Brain pericyte (primary cell): ENCODE results near the gene DACH1.
"Not testable (repeated sequence)": the region's sequence is repeated elsewhere in the genome, so short reads cannot be mapped to it uniquely, and the experiment has no call there.

Experiments
- DNase-seq: peaks from one replicate; pipeline ENCODE4 v3.0.0-alpha.2; 2012; ENCODE audit warnings: low read depth, low spot score

The DACH1 gene

DNA sequence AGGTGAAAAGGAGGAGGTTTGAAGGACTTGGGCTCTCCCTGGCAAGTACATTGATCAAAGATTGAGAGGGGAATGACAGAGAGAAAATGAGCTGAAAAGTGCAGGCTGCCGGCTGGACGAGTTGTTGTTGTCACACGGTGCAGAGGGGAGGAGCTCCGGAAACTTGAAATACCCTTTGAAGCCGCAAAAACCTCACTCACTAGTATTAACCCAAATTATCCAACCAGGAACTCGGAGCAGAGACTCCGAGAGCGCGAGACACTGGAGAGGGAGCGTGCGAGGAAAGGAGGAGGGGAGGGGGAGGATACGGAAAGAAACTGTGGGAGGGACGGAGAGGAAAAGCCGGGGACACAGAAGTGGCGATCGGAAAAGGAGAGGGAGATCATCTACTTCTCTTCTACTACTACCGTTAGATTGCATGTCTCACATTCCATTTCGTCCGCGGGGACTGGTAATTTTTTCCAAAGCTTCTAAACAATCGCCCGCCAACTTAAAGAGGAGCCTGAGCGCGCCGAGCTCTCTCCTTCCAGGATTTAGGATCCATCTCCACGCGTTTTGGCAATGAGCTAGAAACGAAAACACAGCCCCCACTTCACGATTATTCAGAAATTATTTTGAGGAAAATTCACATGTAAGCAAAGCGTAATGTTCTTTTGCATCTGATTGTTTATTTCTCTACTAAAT, at the start of gene DACH1:
TSS of gene DACH1 (minus strand) at position 74 of the 684 bp plus-strand sequence.
- peak; percentile 29 for DNase-seq

DNA sequence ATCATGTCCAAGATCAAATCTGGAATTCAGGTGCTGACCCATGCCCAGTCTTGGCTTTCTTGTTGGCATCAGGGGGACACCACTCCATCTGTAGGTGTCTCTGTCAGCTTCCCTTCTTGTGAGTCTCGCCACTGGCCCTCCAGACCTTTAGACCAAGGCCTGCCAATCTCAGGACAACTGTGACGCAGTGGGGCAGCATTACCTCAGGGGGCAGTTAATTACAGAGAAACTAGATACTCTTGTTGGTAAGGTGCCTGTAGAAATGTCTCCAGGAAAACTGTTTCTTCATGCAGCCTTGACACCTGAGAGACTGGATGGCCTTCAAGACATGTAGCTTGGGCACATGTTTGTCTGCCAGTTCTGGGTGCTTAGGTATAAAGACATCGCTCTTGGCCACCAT, 46.7 kb upstream of the DACH1 start:
- DNase-seq = no peak

DNA sequence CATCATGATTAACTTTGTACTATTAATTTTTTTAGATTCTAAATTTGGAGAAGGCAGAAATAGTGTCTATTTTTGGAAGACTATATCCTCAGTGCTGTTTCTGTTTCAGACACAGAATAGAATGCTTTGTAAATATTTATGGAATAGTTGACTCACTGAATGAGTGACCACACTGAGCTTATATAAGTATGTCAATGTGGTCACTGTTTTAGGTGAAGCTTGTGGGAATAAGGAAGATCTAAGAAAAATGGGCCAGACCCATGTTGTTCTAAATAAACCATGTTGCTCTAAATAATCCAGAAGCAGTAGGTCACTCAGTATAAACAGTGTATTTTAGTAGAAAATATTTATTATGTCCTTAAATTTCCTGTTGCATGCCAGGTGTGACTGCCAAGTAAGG, 45.5 kb upstream of the DACH1 start:
- DNase-seq = no peak

DNA sequence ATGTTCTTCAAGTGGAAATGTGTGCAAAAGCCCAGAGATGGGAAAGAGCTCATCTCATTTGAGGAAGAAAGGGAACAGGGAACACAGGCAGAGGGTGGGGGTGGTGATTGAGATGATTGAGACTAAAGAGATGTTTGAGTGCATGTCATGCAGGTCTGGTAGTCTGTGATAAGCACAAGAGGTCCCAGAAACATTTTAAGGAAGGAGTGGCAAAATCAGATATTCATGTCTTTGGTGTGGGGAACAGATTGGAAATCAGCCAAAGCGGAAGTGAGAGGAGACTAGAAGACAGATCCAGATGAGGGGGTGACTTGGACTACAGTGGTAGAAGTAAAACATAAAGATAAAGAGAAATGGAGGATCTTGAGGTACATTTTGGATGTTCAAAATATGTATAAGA, 39.4 kb upstream of the DACH1 start:
- no peak for DNase-seq

DNA sequence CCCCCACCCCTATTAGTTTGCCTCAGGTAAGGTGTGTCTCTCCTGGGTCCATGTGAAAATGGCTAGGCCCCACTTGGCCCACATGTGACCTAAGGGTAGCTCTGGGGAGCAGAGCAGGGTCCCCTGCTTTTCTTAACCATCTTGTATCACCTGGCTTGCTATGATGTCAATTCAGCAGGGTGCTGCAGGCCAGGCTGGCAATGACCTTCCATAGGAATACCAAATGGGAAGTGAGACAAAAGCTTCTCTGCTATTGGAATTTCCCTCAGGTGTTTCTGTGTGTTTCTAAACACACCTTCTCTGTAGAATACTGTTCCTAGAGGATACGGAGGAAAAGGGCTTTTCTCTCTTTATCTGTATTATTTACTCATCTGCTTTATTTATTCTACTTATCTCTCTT, 35.7 kb upstream of the DACH1 start:
- no peak for DNase-seq

DNA sequence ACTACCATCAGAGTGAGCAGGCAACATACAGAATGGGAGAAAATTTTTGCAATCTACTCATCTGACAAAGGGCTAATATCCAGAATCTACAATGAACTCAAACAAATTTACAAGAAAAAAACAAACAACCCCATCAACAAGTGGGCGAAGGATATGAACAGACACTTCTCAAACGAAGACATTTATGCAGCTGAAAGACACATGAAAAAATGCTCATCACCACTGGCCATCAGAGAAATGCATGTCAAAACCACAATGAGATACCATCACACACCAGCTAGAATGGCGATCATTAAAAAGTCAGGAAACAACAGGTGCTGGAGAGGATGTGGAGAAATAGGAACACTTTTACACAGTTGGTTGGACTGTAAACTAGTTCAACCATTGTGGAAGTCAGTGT, 26.5 kb upstream of the DACH1 start:
- not testable (repeated sequence) for DNase-seq

DNA sequence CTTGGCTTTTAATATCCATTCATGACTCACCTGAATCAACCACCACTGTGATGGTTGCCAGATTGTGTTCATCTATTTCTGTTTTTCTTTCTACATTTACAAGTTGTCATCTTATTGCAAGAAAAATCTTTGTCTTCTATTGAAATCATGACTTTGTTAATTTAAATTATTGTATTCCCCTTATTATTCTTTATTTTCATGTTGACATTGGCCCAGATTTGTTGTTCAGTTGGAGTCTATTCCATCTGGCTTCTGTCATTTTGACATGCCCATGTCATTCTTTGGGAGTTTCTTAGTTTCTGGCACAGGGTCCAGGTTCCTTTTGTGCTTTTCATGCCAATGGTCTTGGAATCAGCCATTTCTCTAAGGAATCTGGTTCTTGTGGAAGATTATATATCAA, 19.9 kb upstream of the DACH1 start:
- DNase-seq = no peak

DNA sequence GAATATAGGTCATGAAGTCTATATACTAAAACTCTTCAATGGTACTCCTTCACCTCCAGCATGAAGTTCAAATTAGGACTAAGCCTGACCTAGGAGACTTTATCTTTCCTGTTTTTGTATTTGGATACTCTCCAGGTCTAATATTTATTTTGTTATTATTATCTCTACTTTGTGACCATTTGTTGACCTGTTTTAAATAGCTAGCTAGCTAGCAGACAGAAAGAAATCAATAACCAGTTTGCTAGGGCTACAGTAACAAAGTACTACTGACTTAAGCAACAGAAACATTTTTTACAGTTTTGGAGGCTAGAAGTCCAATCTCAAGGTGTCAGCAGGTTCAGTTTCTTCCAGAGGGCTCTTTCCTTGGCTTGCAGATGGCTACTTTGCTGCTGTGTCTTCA, 15.1 kb upstream of the DACH1 start:
- DNase-seq = no peak

DNA sequence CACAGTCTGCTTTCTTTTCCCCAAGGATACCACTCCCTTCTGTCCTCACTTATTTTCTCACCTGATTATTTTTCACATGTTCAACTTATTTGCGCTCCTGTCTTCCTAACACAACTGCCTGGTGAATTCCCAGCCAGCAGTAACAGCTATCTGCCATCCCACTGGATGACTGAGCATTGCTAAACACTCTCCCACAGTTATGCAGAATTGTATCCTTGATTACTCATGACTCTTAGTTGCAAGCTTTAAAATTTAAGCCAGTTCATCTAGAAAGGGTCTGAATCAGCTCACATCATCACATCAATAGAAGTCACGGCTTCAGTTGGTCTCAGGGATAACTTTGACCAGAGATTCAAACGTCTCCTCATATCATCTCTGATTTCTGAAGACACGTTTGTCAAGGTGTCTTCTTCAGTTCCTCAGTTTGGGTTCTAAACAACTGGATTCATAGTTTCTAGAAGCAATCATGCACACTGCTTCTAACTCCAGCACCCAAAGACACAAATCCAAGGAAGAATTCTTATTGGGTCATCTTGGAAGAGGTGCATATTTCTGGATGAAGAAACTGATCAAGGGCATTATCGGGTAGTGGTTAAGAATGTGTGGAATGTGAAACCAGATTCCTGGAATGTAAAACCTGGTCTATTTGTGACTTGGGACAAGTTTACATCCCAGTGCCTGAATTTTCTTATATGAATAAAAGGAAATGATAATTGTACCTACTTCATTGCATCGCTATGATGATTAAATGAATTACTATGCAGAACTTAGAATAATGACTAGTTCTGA, 13.9 kb upstream of the DACH1 start:
- DNase-seq = no peak

DNA sequence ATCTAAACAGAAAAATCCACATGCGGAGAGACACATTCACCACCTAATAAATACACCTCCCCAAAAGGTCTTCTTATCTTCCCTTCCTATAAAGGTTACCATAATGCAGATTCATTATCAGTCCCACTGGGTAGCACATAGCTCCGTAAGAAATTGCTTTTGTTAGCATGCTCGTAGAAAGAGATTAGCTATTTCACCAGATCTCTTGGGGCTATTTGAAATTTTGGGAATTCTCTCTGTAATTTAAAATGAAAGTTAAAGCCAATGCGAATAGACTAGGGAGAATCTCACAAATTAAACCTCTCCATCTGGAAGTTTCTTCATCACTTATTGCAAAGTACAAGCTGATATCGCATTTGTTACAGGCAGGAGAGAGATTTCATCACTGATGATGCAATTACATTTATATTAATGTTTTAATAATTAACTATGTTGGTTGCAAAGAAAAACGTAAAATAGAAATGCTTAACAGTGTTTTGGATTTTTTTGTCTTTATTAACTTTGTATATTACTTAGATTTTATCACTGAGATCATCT, 12.9 kb upstream of the DACH1 start:
- no peak for DNase-seq

DNA sequence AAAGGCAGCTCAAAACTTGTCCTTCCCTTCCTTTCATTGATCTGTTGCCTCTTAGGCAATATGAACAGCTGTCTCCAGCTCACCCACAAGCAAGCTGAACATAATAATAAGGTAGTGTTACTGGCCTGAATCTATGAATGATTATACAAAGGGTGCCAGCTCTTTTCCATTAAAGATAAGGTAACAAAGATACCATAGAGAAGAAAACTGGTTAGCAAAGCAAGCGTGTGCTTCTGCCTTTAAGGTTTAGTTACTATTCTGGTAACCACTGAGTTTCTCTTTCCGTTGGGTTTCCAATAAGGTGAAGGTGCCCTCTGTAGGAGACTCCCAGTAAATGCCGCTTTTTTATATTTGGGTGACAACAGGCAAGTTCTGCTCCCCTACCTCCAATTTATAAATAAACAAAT, 12.1 kb upstream of the DACH1 start:
- DNase-seq = no peak

DNA sequence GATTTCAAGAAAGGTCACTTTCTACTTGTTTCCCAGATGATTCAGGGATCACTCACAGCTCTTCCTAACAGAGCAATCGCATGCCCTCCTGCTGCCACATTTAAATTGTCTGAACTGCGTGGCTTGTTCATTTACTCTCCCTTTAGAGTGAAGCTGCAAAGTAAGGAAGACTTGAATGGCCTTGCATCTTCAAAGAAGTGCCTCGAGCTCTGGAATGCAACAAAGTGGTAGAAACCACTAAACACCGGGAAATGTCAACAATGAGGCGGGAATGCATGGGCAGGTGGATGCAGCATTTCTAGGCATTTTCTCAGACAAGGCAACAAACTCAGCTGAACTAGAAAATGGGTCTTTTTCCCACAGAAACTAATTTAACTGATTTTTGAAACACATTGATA, 10.3 kb upstream of the DACH1 start:
- no peak for DNase-seq

DNA sequence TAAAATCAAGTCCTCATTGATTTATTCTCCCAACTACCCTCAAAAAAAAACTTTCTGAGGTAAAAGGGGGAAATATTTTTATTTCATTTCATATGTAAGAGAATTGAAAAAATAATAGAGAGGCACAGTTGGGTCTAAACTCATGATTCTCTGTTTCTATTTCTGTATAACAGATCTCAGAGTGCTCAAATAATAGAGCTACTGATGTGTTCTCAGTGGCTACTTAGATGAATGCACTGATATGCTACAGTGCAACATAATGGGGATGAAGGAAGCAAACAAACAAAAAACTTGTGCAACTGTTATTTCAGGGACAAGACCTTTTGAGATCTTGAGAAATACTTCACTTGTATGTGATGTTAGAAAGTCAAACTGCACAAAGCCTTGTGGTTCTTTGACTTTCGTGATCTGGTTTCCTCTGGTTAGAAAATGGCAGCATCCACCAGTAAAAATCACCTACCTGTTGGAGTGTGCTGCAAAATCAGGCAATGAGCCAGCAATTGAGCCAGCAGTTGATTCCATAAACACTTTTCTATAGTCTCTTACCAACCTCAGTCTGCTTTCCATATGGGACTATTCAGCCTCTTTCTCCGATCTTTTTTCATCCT, 9.7 kb upstream of the DACH1 start:
- DNase-seq = no peak

DNA sequence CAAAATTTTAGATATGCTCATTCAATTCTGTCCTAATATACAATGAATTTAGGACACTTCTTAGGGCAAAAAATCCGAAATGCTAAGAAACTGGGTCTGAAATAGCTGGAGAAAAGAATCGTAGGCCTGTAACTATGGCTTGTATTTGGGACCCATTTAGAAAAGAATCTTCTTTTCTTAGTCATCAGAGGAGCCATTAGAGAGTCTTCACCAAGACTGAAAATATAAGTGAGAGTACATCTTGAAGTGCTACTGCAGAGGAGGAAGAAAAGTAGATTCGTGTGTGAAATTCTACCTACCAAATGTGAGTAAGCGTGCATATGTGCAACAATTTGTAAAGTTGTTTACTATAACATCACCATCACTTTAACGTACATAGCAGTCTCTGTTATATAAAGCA, 8.8 kb upstream of the DACH1 start:
- DNase-seq = no peak

DNA sequence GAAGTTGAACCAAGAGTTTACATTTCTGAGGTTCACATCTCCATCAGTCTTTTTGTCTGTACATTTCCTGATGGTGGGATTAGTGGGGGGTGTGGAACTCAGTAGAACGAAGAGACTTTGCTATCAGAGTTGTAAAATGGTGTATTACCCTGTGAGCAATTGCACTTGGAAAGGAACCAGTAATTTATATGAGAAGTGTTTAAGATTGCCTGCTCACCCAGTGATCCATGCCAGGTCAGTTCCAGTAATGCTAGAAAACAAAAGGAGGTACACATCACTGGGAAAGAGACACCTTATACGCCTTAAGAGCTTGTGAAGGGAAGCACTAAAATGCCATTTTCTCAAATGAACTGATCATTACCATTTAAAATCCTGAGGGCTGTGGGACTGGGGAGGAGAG, 7.5 kb upstream of the DACH1 start:
- no peak for DNase-seq

DNA sequence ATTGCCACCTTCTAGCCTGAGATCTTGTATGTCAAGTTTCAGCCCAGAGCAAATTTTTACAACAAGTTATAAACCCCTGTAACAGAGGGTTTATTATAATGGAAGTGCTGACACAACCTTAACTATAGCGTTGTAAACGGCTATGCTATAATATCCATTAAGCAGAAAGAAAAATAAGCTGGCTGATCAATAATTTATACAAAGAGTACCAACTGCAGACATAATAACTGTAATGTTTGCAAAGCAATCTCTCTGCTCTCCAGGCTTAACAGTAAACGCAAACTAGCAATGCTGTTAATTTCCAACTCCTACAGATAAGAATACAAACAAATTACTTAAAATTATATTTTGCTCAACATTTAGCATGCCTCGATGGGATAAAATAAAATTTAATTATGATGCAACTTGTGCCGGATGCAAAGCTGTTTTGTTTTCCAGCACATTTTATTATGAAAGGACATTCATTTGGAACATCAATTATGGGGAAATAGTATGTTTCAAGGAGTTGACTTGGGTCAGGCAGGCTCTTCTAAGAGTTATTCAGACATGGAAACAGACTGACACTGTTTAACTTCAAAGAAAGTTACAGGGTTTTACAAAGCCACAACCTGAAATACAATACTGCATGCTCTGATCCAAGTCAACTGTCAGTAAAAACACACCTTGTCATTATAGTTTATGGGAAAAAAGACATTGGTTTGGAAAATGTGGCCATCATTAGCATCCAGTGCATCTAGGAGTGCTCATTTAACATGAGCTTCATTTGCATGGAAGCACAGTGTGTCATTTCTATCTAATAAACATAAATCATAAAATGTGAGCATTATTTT, 6.6 kb upstream of the DACH1 start:
- DNase-seq = no peak

DNA sequence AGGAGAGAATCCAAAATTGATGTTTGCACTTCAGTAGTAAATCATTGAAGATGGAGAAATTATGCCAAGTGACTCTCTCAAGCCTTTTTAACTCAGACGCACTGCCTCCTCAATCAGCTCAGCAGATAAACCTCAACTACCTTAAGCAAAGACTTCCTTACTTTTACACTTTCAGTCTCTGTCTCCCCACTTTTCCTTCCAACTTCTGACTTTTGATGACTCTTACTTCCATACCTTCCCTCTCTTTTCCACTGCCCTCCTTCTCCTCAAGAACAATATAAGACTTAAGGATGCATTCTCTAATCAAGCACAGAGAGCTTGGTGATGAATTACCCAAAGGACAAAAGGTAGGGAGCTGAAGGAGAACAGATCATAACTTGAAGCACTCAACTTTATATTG, 4.8 kb upstream of the DACH1 start:
- no peak for DNase-seq

DNA sequence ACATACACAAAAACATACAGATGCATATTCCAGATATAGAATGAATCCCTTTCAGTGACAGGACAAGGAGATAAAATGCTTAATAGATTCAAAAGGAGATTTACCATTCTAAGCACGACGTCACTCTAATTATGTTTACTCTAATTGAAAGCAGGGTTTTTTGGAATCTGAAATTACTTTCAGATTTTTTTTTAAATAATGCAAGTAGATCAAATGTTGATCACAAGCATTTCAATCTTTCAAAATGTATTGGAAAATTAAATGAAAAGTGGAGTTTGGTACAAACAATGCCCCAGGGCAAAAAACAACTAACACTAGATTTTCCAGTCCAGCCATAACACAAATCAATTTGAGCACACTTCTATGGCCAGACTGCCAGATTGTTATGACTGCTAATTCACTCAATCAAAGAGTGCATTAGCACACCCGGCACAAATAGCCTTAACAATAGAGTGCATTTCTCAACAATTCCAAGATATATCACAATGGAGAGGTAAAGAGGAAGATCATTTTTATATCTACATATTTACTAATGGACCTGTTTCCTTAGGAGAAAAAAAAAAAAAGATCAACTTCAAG, 4.3 kb upstream of the DACH1 start:
- DNase-seq = no peak

DNA sequence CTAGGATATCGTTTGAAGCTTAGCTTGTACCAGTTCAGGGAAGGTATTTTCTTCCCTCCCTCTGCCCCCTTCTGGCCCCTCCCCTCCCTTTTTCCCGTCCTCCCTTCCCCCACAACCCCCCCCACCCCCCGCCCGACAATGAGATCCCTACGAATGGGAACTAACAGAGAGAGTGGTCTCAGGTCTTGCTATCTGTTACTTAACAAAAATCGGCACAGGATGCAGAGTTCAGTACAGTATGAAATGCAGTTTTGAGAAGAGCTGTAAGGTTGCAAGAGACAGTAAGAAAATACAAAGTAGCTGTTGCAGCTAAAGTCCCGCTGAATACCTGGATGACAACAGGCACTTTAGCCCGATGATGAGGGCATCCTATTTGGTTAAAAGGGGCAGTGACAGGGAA, 3.1 kb upstream of the DACH1 start:
- DNase-seq = no peak

DNA sequence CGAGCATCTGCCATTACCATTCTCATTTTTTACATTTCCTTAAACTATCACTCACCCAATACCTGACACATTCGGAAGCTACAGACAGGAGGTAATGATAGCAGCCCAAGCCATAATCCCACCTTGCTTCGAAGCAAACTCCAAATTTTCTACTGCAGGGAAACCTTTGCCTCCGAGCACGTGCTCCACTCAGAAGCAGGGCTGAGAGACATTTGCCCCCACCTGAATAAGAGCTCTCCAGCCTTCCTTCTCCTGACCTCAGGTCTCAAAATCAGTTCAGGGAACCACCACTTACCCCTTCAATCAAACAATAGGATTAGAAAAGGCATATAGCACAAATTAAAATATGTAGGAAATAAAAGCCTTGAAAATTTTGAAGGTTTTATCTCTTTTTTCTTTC, 2.3 kb upstream of the DACH1 start:
- no peak for DNase-seq

DNA sequence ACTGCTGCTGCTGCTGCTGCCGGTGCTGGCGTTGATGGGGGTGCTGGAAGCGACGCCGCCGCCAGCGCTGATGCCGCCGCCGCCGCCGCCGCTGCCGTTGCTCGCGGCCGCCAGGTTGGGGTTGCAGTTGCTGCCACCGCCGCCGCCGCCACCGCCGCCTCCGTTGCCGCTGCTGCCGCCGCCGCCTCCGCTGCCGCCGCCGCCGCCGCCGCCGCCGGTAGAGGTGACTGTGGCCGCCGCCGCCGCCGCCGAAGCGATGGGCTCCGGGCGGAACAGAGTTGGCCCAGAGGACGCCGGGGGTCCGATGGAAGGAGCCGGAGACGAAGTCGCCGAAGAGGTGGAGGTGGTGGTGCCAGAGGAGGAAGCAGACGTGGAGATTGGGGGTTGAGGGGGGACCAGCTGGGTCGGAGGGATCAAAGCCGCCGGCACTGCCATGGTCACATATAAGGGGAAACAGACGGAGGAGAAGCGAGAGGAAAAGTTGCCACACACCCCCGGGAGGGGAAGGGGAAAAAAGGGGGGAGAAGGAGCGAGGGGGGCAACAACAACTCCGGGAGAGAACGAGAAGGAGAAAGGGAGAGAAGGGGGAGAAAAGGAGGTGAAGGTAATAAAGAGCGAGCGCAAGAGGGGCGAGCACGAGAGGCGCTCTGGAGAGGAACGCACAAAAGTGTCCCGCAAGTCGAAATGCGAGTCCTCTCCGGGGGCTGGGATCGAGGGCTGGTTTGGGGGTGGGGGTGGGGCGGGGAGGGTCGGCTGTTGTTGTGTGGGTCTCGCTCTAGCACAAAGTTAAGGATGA, 471 bp downstream of the DACH1 start:
- DNase-seq = no peak
